BLaER1 (cell line): ENCODE measurements around the gene GAPVD1.

Source experiments
- H3K27ac ChIP-seq: shearing (Covaris generic); formaldehyde crosslinking; 2 replicates; pipeline ENCODE4 v1.8.1; 2022
- H3K27me3 ChIP-seq: shearing (Covaris generic); formaldehyde crosslinking; 2 replicates; pipeline ENCODE4 v1.8.1; 2022
- H3K36me3 ChIP-seq: shearing (Covaris generic); formaldehyde crosslinking; 2 replicates; pipeline ENCODE4 v1.8.1; 2022
- H3K4me1 ChIP-seq: shearing (Covaris generic); formaldehyde crosslinking; 2 replicates; pipeline ENCODE4 v1.8.1; 2022
- H3K4me2 ChIP-seq: shearing (Covaris generic); formaldehyde crosslinking; 2 replicates; pipeline ENCODE4 v1.8.1; 2022
- H3K4me3 ChIP-seq: shearing (Covaris generic); formaldehyde crosslinking; 2 replicates; pipeline ENCODE4 v1.8.1; 2022
- H3K9ac ChIP-seq: shearing (Covaris generic); formaldehyde crosslinking; 2 replicates; pipeline ENCODE4 v1.8.1; 2022
- H3K9me3 ChIP-seq: shearing (Covaris generic); formaldehyde crosslinking; 2 replicates; pipeline ENCODE4 v1.8.1; 2022
- H4K20me1 ChIP-seq: shearing (Covaris generic); formaldehyde crosslinking; 2 replicates; pipeline ENCODE4 v1.8.1; 2022
- Cebpa-rat ChIP-seq: shearing (Covaris generic); IDR thresholded peaks from 2 replicates; pipeline ENCODE4 v1.8.1; 2022

GAPVD1 gene

GRCh38 chr9:125361837-125362531 is 100.4 kb downstream of the GAPVD1 start:
- Histone ChIP-seq H3K27ac (no peak overlapping the region), H3K36me3 (peaks cover 94% of the 10 kb centered on the region)

GRCh38 chr9:125366676-125367075 is 105.0 kb downstream of the GAPVD1 start:
- H3K4me2 ChIP-seq, result no peak overlapping the region
- H3K9ac ChIP-seq, result no peak overlapping the region
- no peak for TF ChIP-seq Cebpa-rat
- no peaks in the 10 kb centered on the region for H3K4me1 ChIP-seq
- no peaks in the 10 kb centered on the region for H3K9me3 ChIP-seq
- H4K20me1 ChIP-seq, result no peaks in the 10 kb centered on the region
- H3K4me3 ChIP-seq, result no peak overlapping the region
- H3K27me3 ChIP-seq, result no peaks in the 10 kb centered on the region
- peaks cover 62% of the 10 kb centered on the region for H3K36me3 ChIP-seq
- H3K27ac ChIP-seq, result no peak overlapping the region

More at GRCh38 chr9:125361837-125362531, 100.4 kb downstream of the GAPVD1 start:
- no peak overlapping the region for H3K9ac ChIP-seq
- no peak overlapping the region for H3K4me2 ChIP-seq
- H4K20me1 ChIP-seq, result 0 out of 2 replicates have a peak, but pooled peaks cover 7% of the 10 kb centered on the region
- H3K9me3 ChIP-seq, result no peaks in the 10 kb centered on the region
- no peak for TF ChIP-seq Cebpa-rat
- H3K27me3 ChIP-seq, result no peaks in the 10 kb centered on the region
- H3K4me1 ChIP-seq, result no peaks in the 10 kb centered on the region
- no peak overlapping the region for H3K4me3 ChIP-seq

GRCh38 chr9:125370786-125371185 is 109.2 kb downstream of the GAPVD1 start:
- Histone ChIP-seq H3K9me3 (no peaks in the 10 kb centered on the region), H3K27ac (no peak overlapping the region), H4K20me1 (no peaks in the 10 kb centered on the region), H3K27me3 (no peaks in the 10 kb centered on the region), H3K9ac (no peak overlapping the region), H3K36me3 (peaks cover 23% of the 10 kb centered on the region), H3K4me2 (no peak overlapping the region), H3K4me3 (no peak overlapping the region), H3K4me1 (peaks cover 6% of the 10 kb centered on the region)
- TF ChIP-seq Cebpa-rat, result no peak

GRCh38 chr9:125372441-125373226 is 111.0 kb downstream of the GAPVD1 start:
- Histone ChIP-seq H3K27me3 (no peaks in the 10 kb centered on the region), H3K27ac (no peak overlapping the region)

GRCh38 chr9:125374443-125375309 is 113.0 kb downstream of the GAPVD1 start:
- Histone ChIP-seq H3K36me3 (no peaks in the 10 kb centered on the region), H3K27me3 (no peaks in the 10 kb centered on the region), H3K27ac (no peak overlapping the region), H3K4me3 (peak overlapping the region; percentile 29; the same call in 1 of the 2 replicates), H3K9me3 (no peaks in the 10 kb centered on the region), H3K4me2 (peak overlapping the region; percentile 70), H4K20me1 (no peaks in the 10 kb centered on the region), H3K4me1 (peaks cover 6% of the 10 kb centered on the region), H3K9ac (peak overlapping the region; percentile 30; the same call in 1 of the 2 replicates)
- no peak for TF ChIP-seq Cebpa-rat

More at GRCh38 chr9:125372441-125373226, 111.0 kb downstream of the GAPVD1 start:
- H3K4me1 ChIP-seq, result peaks cover 6% of the 10 kb centered on the region
- no peak overlapping the region for H3K9ac ChIP-seq
- no peak overlapping the region for H3K4me2 ChIP-seq
- H4K20me1 ChIP-seq, result no peaks in the 10 kb centered on the region
- no peak for TF ChIP-seq Cebpa-rat
- H3K36me3 ChIP-seq, result peaks cover 8% of the 10 kb centered on the region
- no peak overlapping the region for H3K4me3 ChIP-seq
- no peaks in the 10 kb centered on the region for H3K9me3 ChIP-seq

GRCh38 chr9:125375820-125376219 is 114.2 kb downstream of the GAPVD1 start:
- no peak overlapping the region for H3K27ac ChIP-seq
- H3K36me3 ChIP-seq, result no peaks in the 10 kb centered on the region
- no peaks in the 10 kb centered on the region for H3K27me3 ChIP-seq
- H3K9ac ChIP-seq, result no peak overlapping the region
- no peak for TF ChIP-seq Cebpa-rat
- no peak overlapping the region for H3K4me2 ChIP-seq
- no peaks in the 10 kb centered on the region for H4K20me1 ChIP-seq
- no peaks in the 10 kb centered on the region for H3K9me3 ChIP-seq
- H3K4me3 ChIP-seq, result no peak overlapping the region
- H3K4me1 ChIP-seq, result peaks cover 6% of the 10 kb centered on the region

GRCh38 chr9:125376261-125377226 is 114.9 kb downstream of the GAPVD1 start:
- no peak overlapping the region for H3K4me2 ChIP-seq
- H3K9me3 ChIP-seq, result no peaks in the 10 kb centered on the region
- H3K4me3 ChIP-seq, result no peak overlapping the region
- H4K20me1 ChIP-seq, result no peaks in the 10 kb centered on the region
- no peaks in the 10 kb centered on the region for H3K27me3 ChIP-seq
- no peak for TF ChIP-seq Cebpa-rat
- H3K36me3 ChIP-seq, result no peaks in the 10 kb centered on the region
- H3K27ac ChIP-seq, result no peak overlapping the region
- no peak overlapping the region for H3K9ac ChIP-seq
- H3K4me1 ChIP-seq, result peaks cover 6% of the 10 kb centered on the region

GRCh38 chr9:125377584-125378250 is 116.1 kb downstream of the GAPVD1 start:
- Histone ChIP-seq H3K27ac (no peak overlapping the region), H3K4me3 (no peak overlapping the region), H4K20me1 (no peaks in the 10 kb centered on the region), H3K4me1 (peaks cover 6% of the 10 kb centered on the region), H3K36me3 (no peaks in the 10 kb centered on the region), H3K9ac (no peak overlapping the region), H3K9me3 (no peaks in the 10 kb centered on the region), H3K27me3 (no peaks in the 10 kb centered on the region), H3K4me2 (no peak overlapping the region)
- no peak for TF ChIP-seq Cebpa-rat
